ENCODE measurements around the gene ATP2B1. TPM values are rescaled to one million over a fixed set of nuclear protein-coding genes. Genes with fewer than 3 reads are reported as not detected.

ATP2B1 gene
- total and polyA plus RNA-seq, 2 of the 13 experiments (the other 11 are each of a cell fraction or from before 2014, with no cell fraction given) = 12.1 to 60.2 TPM

DNA sequence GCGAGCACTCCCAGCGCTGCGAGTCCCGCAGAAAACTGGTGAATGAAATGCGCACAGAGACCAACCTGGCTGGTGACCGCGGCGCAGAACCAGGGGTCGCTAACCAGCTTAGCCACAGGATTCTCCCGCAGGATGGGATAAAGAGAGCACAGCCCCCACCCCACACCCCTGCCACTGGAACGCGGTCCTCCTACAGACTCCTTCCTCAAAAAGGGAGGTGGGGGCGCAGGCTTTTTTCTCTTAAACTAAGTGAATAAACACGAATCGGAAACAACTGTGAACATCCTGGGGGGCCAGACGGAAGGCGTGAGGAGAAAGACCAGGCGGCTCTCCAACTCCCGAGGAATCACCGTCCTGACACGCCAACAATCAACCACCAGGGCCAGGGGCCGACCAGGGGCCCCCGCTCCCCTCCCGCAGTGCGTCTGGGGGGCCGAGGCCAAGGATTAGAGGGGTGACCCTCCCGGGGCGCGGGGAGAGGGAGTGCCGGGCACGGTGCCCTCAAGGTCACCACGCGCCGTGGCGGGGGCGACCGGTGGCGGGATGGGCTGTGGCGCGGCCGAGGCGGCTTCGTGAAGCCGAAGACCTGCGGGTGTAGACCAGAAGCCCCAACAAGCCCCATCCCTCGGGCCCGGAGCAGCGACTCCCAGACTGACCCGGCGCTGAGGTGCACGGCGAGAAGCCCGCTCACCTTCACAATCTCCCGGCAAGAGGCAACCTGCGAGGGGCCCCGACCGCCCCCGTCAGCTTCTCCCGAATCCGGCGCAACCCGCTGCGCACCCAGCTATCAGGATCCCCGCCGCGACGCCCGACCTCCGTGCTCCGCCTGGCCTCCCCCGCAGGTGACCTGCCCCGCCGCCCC, 704 bp downstream of the ATP2B1 start (continued):
- TF ChIP-seq ZNF501 (CRISPR knock-in tag; IDR thresholded peaks at IDR 0.05) (peak; percentile 59), POLR2A (IDR thresholded peaks at IDR 0.05; ENCODE audit: insufficient read depth in 1 of 2, low read depth in 2 of 2, low read length in 2 of 2) (no peak), TARDBP (CRISPR knock-in tag; IDR thresholded peaks at IDR 0.05) (no peak), KMT2B (CRISPR knock-in tag; IDR thresholded peaks at IDR 0.05) (0 out of 2 replicates have a peak, but pooled peaks have one; percentile 27), HOXA5 (CRISPR knock-in tag; IDR thresholded peaks at IDR 0.05) (no peak), ZNF564 (CRISPR knock-in tag; IDR thresholded peaks at IDR 0.05) (0 out of 2 replicates have a peak, but pooled peaks have one; percentile 25), PHF8 (CRISPR knock-in tag; IDR thresholded peaks at IDR 0.05) (peak; percentile 57; the same call in 1 of the 2 replicates), SOX5 (CRISPR knock-in tag; IDR thresholded peaks at IDR 0.05; ENCODE audit: borderline replicate concordance) (no peak), ARHGAP35 (CRISPR knock-in tag; IDR thresholded peaks at IDR 0.05; ENCODE audit: borderline replicate concordance) (no peak), ZSCAN21 (CRISPR knock-in tag; IDR thresholded peaks at IDR 0.05; ENCODE audit: borderline replicate concordance) (0 out of 2 replicates have a peak, but pooled peaks have one; percentile 15), NKX3-1 (CRISPR knock-in tag; IDR thresholded peaks at IDR 0.05) (peak; percentile 41; the same call in 1 of the 2 replicates)
- TF ChIP-seq, protein P1, sequence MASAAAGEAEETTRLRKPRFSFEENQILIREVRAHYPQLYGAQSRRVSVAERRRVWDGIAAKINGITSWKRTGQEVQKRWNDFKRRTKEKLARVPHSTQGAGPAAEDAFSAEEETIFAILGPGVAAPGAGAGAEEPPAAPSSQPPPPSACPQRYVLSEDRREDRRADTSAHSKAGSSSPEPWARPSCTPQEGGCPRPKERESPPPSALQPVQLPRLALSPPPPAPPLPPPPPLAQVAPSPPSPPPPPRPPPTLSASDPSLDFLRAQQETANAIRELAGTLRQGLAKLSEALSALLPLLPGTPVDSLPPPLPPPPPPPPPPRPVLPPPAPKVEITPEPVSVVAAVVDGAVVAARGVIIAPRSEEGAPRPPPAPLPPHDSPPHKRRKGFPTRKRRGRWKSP (CRISPR knock-in tag; IDR thresholded peaks at IDR 0.05) = 0 out of 2 replicates have a peak, but pooled peaks have one; percentile 53
- TF ChIP-seq, protein P2, sequence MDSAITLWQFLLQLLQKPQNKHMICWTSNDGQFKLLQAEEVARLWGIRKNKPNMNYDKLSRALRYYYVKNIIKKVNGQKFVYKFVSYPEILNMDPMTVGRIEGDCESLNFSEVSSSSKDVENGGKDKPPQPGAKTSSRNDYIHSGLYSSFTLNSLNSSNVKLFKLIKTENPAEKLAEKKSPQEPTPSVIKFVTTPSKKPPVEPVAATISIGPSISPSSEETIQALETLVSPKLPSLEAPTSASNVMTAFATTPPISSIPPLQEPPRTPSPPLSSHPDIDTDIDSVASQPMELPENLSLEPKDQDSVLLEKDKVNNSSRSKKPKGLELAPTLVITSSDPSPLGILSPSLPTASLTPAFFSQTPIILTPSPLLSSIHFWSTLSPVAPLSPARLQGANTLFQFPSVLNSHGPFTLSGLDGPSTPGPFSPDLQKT (CRISPR knock-in tag; IDR thresholded peaks at IDR 0.05; ENCODE audit: borderline replicate concordance) = no peak
- TF ChIP-seq, protein P3, sequence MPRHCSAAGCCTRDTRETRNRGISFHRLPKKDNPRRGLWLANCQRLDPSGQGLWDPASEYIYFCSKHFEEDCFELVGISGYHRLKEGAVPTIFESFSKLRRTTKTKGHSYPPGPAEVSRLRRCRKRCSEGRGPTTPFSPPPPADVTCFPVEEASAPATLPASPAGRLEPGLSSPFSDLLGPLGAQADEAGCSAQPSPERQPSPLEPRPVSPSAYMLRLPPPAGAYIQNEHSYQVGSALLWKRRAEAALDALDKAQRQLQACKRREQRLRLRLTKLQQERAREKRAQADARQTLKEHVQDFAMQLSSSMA (CRISPR knock-in tag; IDR thresholded peaks at IDR 0.05) = no peak
- TF ChIP-seq, protein P4, sequence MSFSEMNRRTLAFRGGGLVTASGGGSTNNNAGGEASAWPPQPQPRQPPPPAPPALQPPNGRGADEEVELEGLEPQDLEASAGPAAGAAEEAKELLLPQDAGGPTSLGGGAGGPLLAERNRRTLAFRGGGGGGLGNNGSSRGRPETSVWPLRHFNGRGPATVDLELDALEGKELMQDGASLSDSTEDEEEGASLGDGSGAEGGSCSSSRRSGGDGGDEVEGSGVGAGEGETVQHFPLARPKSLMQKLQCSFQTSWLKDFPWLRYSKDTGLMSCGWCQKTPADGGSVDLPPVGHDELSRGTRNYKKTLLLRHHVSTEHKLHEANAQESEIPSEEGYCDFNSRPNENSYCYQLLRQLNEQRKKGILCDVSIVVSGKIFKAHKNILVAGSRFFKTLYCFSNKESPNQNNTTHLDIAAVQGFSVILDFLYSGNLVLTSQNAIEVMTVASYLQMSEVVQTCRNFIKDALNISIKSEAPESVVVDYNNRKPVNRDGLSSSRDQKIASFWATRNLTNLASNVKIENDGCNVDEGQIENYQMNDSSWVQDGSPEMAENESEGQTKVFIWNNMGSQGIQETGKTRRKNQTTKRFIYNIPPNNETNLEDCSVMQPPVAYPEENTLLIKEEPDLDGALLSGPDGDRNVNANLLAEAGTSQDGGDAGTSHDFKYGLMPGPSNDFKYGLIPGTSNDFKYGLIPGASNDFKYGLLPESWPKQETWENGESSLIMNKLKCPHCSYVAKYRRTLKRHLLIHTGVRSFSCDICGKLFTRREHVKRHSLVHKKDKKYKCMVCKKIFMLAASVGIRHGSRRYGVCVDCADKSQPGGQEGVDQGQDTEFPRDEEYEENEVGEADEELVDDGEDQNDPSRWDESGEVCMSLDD (CRISPR knock-in tag; IDR thresholded peaks at IDR 0.05; ENCODE audit: borderline replicate concordance) = peak; percentile 53; the same call in 1 of the 2 replicates
- TF ChIP-seq, protein P5, sequence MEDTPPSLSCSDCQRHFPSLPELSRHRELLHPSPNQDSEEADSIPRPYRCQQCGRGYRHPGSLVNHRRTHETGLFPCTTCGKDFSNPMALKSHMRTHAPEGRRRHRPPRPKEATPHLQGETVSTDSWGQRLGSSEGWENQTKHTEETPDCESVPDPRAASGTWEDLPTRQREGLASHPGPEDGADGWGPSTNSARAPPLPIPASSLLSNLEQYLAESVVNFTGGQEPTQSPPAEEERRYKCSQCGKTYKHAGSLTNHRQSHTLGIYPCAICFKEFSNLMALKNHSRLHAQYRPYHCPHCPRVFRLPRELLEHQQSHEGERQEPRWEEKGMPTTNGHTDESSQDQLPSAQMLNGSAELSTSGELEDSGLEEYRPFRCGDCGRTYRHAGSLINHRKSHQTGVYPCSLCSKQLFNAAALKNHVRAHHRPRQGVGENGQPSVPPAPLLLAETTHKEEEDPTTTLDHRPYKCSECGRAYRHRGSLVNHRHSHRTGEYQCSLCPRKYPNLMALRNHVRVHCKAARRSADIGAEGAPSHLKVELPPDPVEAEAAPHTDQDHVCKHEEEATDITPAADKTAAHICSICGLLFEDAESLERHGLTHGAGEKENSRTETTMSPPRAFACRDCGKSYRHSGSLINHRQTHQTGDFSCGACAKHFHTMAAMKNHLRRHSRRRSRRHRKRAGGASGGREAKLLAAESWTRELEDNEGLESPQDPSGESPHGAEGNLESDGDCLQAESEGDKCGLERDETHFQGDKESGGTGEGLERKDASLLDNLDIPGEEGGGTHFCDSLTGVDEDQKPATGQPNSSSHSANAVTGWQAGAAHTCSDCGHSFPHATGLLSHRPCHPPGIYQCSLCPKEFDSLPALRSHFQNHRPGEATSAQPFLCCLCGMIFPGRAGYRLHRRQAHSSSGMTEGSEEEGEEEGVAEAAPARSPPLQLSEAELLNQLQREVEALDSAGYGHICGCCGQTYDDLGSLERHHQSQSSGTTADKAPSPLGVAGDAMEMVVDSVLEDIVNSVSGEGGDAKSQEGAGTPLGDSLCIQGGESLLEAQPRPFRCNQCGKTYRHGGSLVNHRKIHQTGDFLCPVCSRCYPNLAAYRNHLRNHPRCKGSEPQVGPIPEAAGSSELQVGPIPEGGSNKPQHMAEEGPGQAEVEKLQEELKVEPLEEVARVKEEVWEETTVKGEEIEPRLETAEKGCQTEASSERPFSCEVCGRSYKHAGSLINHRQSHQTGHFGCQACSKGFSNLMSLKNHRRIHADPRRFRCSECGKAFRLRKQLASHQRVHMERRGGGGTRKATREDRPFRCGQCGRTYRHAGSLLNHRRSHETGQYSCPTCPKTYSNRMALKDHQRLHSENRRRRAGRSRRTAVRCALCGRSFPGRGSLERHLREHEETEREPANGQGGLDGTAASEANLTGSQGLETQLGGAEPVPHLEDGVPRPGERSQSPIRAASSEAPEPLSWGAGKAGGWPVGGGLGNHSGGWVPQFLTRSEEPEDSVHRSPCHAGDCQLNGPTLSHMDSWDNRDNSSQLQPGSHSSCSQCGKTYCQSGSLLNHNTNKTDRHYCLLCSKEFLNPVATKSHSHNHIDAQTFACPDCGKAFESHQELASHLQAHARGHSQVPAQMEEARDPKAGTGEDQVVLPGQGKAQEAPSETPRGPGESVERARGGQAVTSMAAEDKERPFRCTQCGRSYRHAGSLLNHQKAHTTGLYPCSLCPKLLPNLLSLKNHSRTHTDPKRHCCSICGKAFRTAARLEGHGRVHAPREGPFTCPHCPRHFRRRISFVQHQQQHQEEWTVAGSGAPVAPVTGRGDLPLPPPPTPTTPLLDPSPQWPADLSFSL (CRISPR knock-in tag; IDR thresholded peaks at IDR 0.05) = peak; percentile 38; the same call in 1 of the 2 replicates
